A549 (cell line): ENCODE data around the gene RPS6KA3. TPM values are rescaled to one million over a fixed set of nuclear protein-coding genes. Genes with fewer than 3 reads are reported as not detected.
A peak's percentile ranks its signal among the peaks of the same experiment; 100 is the strongest.

Experiments used
- ATAC-seq, 2 experiments: fragments of 200-7000 bp in 1 of 2; fragments of >200 bp in 1 of 2; cut with Nextera tagmentation in 1 of 2; cut with Tn5 transposase in 1 of 2; 3 replicates each; pipeline versions ENCODE4 v1.8.0 to v1.9.1; 2018 to 2020; ENCODE audit warnings: mild to moderate bottlenecking in 1 of 2, moderate library complexity in 1 of 2
- CTCF ChIA-PET: fragments of 300-600 bp; sonication (Branson Sonifier 250); formaldehyde crosslinking; extraction: SDS; loops from one replicate; lab custom pipeline; 2021; ENCODE audit warnings: antibody characterized with exemption, inconsistent platforms; lab: Yijun Ruan, JAX
- POLR2A ChIA-PET: fragments of 350-600 bp; formaldehyde crosslinking; extraction: SDS; loops from one replicate; lab custom pipeline; 2021; ENCODE audit warnings: antibody characterized with exemption, inconsistent platforms; lab: Yijun Ruan, JAX
- DNase-seq, 2 experiments: peaks; one replicate each; pipeline versions ENCODE4 v3.0.0 to v3.0.0-alpha.2; 2011 to 2016; ENCODE audit warnings: low read depth in 1 of 2, low spot score in 1 of 2
- FAIRE-seq: peaks from 2 replicates; lab custom pipeline; 2011; peaks lifted over from hg19 to GRCh38; lab: Jason Lieb, UNC
- H3K27ac ChIP-seq, 2 experiments: fragments of >200 bp; sonication (Bioruptor Twin); formaldehyde crosslinking; 3 replicates each; pipeline ENCODE4 v1.5.1; 2016 to 2017
- H3K4me1 ChIP-seq: fragments of >200 bp; sonication (Bioruptor Twin); formaldehyde crosslinking; 3 replicates; pipeline ENCODE4 v1.6.1; 2016
- H3K4me2 ChIP-seq: fragments of >200 bp; sonication (Bioruptor Twin); formaldehyde crosslinking; 3 replicates; pipeline ENCODE4 v1.6.1; 2016
- H3K4me3 ChIP-seq: fragments of >200 bp; sonication (Bioruptor Twin); formaldehyde crosslinking; 3 replicates; pipeline ENCODE4 v1.5.1; 2016
- H3K9me3 ChIP-seq: fragments of >200 bp; sonication (Bioruptor Twin); formaldehyde crosslinking; 3 replicates; pipeline ENCODE4 v1.6.1; 2016
- CEBPB ChIP-seq, 2 experiments: fragments of >200 bp in 1 of 2; sonication (Bioruptor Twin) in 1 of 2; formaldehyde crosslinking in 1 of 2; IDR thresholded peaks; 2 replicates each; pipeline ENCODE4 v1.6.1; 2012 to 2016
- EHMT2 ChIP-seq: fragments of 200-600 bp; sonication (generic); IDR thresholded peaks from 2 replicates; pipeline ENCODE4 v1.6.1; 2016; ENCODE audit warnings: antibody characterized with exemption, low read depth, mild to moderate bottlenecking, moderate library complexity
- FOSL2 ChIP-seq, 2 experiments: fragments of 450-650 bp in 1 of 2; fragments of >200 bp in 1 of 2; sonication (Bioruptor Twin) in 1 of 2; formaldehyde crosslinking; IDR thresholded peaks; 2 replicates each; pipeline versions ENCODE4 v1.5.0 to v1.6.1; 2016 to 2020; ENCODE audit warnings: mild to moderate bottlenecking in 1 of 2, moderate library complexity in 1 of 2
- GATA3 ChIP-seq: IDR thresholded peaks from 2 replicates; pipeline ENCODE4 v1.6.1; 2012; ENCODE audit warnings: borderline replicate concordance
- HDAC2 ChIP-seq: fragments of 200-600 bp; sonication (generic); IDR thresholded peaks from 2 replicates; pipeline ENCODE4 v1.6.1; 2016
- HEYL ChIP-seq: fragments of 250-450 bp; sonication (Bioruptor Pico); IDR thresholded peaks from 2 replicates; pipeline ENCODE4 v1.8.0; 2021; ENCODE audit warnings: mild to moderate bottlenecking, moderate library complexity
- JUN ChIP-seq, 2 experiments: fragments of >200 bp; sonication (Bioruptor Twin); formaldehyde crosslinking; IDR thresholded peaks; 2 replicates in 1 of 2; 3 replicates in 1 of 2; pipeline ENCODE4 v1.6.1; 2016 to 2017
- KDM5A ChIP-seq: fragments of 200-600 bp; sonication (generic); IDR thresholded peaks from 2 replicates; pipeline ENCODE4 v1.6.1; 2016; ENCODE audit warnings: antibody characterized with exemption, mild to moderate bottlenecking
- MAFK ChIP-seq: fragments of 450-650 bp; IDR thresholded peaks from 2 replicates; pipeline ENCODE4 v1.6.1; 2014; ENCODE audit not compliant: partially characterized antibody
- NFE2L2 ChIP-seq: fragments of 150-350 bp; conservative IDR thresholded peaks from 2 replicates; pipeline ENCODE4 v1.6.1; 2014; ENCODE audit warnings: low read length
- PHF8 ChIP-seq: fragments of 200-600 bp; sonication (generic); IDR thresholded peaks from 2 replicates; pipeline ENCODE4 v1.6.1; 2016; ENCODE audit warnings: low read depth, mild to moderate bottlenecking, antibody characterized with exemption, moderate library complexity, borderline replicate concordance
- POLR2A ChIP-seq: IDR thresholded peaks from 2 replicates; pipeline ENCODE4 v1.6.1; 2012; ENCODE audit warnings: mild to moderate bottlenecking, low read length
- RAD21 ChIP-seq, 2 experiments: fragments of >200 bp in 1 of 2; sonication (Bioruptor Twin) in 1 of 2; formaldehyde crosslinking in 1 of 2; IDR thresholded peaks in 1 of 2; conservative IDR thresholded peaks in 1 of 2; 2 replicates in 1 of 2; 3 replicates in 1 of 2; pipeline ENCODE4 v1.6.1; 2012 to 2018; ENCODE audit warnings: inconsistent platforms in 1 of 2
- RARB ChIP-seq: fragments of 250-450 bp; sonication (Bioruptor Pico); IDR thresholded peaks from 2 replicates; pipeline ENCODE4 v1.8.0; 2021; ENCODE audit warnings: mild to moderate bottlenecking, moderate library complexity
- RCOR1 ChIP-seq: fragments of 150-350 bp; IDR thresholded peaks from 2 replicates; pipeline ENCODE4 v1.6.1; 2014; ENCODE audit warnings: antibody characterized with exemption, low read length, low read depth
- RFX5 ChIP-seq: fragments of 450-650 bp; IDR thresholded peaks from 2 replicates; pipeline ENCODE4 v1.7.1; 2014; ENCODE audit warnings: antibody characterized with exemption, mild to moderate bottlenecking, moderate library complexity
- RNF2 ChIP-seq: fragments of 200-600 bp; sonication (generic); IDR thresholded peaks from 2 replicates; pipeline ENCODE4 v1.6.1; 2016; ENCODE audit warnings: low read depth, mild to moderate bottlenecking, antibody characterized with exemption, moderate library complexity, borderline replicate concordance
- SREBF2 ChIP-seq: fragments of 450-650 bp; IDR thresholded peaks from 2 replicates; pipeline ENCODE4 v1.6.1; 2014; ENCODE audit warnings: mild to moderate bottlenecking, moderate library complexity
- TFCP2L1 ChIP-seq: fragments of 250-450 bp; sonication (Bioruptor Pico); IDR thresholded peaks from 2 replicates; pipeline ENCODE4 v1.5.0; 2021; ENCODE audit warnings: mild to moderate bottlenecking
- TP53 ChIP-seq: fragments of 250-450 bp; sonication (Bioruptor Pico); IDR thresholded peaks from 2 replicates; pipeline ENCODE4 v1.5.0; 2021; ENCODE audit warnings: mild to moderate bottlenecking, moderate library complexity
- ZC3H11A ChIP-seq: fragments of 450-650 bp; IDR thresholded peaks from 2 replicates; pipeline ENCODE4 v1.6.1; 2014; ENCODE audit warnings: antibody characterized with exemption, mild to moderate bottlenecking
- ZFP36 ChIP-seq: fragments of 450-650 bp; IDR thresholded peaks from 2 replicates; pipeline ENCODE4 v1.6.1; 2014; ENCODE audit warnings: borderline replicate concordance; ENCODE audit not compliant: partially characterized antibody
- ZSCAN20 ChIP-seq: fragments of 250-450 bp; sonication (Bioruptor Pico); IDR thresholded peaks from 2 replicates; pipeline ENCODE4 v1.8.0; 2022; ENCODE audit warnings: mild to moderate bottlenecking, moderate library complexity
- WGBS: methylation state at CpG from one replicate; pipeline ENCODE4 v1.1.6; 2017; ENCODE audit errors: missing lambda C conversion rate; 5-methylcytosine and 5-hydroxymethylcytosine counted together
- polyA plus RNA-seq, 4 experiments: library from polyadenylated mRNA; depleted of rRNA in 3 of 4; stranded (reverse); fragments of >200 nt; fragmentation: RNase III in 1 of 4; extraction: RNeasy Plus Mini Kit Qiagen cat#74134 plus additional on column Dnase treatment in 1 of 4; gene quantifications; 2 replicates in 3 of 4; 3 replicates in 1 of 4; pipeline ENCODE4 v1.2.3, GENCODE V29; 2011 to 2017
- TF ChIP-seq, protein P1 (sequence below): IDR thresholded peaks from 2 replicates; pipeline ENCODE4 v1.6.1; 2012
- TF ChIP-seq, protein P2 (sequence below): fragments of 150-350 bp; IDR thresholded peaks from 2 replicates; pipeline ENCODE4 v1.6.1; 2014; ENCODE audit warnings: low read depth, mild to moderate bottlenecking, low read length
- TF ChIP-seq, protein P3 (sequence below): fragments of 250-450 bp; sonication (Bioruptor Pico); IDR thresholded peaks from 2 replicates; pipeline ENCODE4 v1.5.0; 2021; ENCODE audit warnings: mild to moderate bottlenecking, moderate library complexity, borderline replicate concordance
- TF ChIP-seq, protein P4 (sequence below): fragments of 250-450 bp; sonication (Bioruptor Pico); IDR thresholded peaks from 2 replicates; pipeline ENCODE4 v1.5.0; 2020; ENCODE audit warnings: low read depth, mild to moderate bottlenecking, moderate library complexity

RPS6KA3 gene
- polyA plus RNA-seq, 2 of the 4 experiments (the other 2 are of a cell fraction): 41.1 to 117 TPM

DNA sequence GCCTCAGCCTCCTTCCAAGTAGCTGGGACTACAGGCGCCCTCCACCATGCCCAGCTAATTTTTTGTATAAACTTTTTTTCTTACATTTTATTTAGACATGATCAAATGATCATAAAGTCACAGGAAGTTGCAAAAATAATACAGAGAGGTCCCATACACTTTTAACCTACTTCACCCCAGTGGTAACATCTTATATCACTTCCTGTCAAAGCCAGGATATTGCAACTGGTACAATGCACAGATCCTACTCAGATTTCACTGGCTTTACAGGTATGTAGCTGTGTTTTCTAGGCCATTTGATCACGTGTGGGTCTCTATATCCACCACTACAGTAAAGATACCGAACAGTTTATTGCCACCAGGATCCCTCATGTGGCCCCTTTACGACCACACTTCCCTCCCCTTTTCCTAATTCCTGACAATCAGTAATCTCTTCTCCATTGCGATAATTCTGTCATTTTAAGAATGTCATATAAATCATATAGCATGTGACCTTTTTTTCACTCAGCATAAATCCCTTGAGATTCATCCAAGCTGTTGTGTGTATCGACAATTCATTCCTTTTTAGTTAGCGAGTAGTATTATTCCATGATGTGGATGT lies 18.0 kb downstream of the RPS6KA3 start:
- FAIRE-seq: no peak
- CTCF ChIA-PET: no interaction called here
- no peak for DNase-seq
- H3K4me1 ChIP-seq: peaks cover 20% of the 10 kb centered on the region
- H3K4me2 ChIP-seq: no peak overlapping the region
- no peak overlapping the region for H3K27ac ChIP-seq
- POLR2A ChIA-PET: no interaction called here
- no peak overlapping the region for H3K4me3 ChIP-seq
- 94% methylated on average over 7 of the region's 7 CpGs for WGBS
- H3K9me3 ChIP-seq: 0 out of 3 replicates have a peak, but pooled peaks cover 2% of the 10 kb centered on the region
- TF ChIP-seq, protein P1, sequence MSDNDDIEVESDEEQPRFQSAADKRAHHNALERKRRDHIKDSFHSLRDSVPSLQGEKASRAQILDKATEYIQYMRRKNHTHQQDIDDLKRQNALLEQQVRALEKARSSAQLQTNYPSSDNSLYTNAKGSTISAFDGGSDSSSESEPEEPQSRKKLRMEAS: no peak
- no peak for TF ChIP-seq RFX5
- no peak for TF ChIP-seq HEYL (CRISPR knock-in tag)
- no peak for TF ChIP-seq HDAC2
- no peak for TF ChIP-seq RNF2
- no peak for TF ChIP-seq CEBPB (IDR thresholded peaks at IDR 0.05)
- no peak for TF ChIP-seq PHF8
- TF ChIP-seq ZFP36: no peak
- no peak for ATAC-seq

DNA sequence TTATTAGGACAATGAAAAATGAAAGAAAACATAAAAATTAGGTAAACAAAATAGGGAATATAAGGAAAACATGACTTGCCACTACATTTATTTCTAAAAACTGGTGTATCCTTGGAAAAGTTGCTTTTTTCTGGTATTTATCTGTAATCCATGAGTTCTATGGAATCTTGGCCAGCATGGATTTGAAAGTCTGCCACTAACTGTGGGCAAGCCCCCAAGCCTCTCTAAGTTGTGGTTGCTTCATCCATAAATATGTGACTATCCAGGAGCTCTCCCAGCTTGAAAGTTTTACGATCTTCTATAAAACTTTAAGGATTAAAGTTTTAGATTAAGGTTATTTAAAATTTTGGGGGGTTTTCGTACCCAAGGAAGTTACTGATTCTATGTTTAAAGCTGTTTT lies 21.8 kb downstream of the RPS6KA3 start:
- no peak for TF ChIP-seq FOSL2 (IDR thresholded peaks at IDR 0.05)
- TF ChIP-seq FOSL2 (CRISPR knock-in tag; IDR thresholded peaks at IDR 0.05): no peak
- no peak for FAIRE-seq
- Histone ChIP-seq H3K9me3 (peaks cover 8% of the 10 kb centered on the region; the same call in 2 of the 3 replicates), H3K4me2 (peak overlapping the region; percentile 16; the same call in 1 of the 3 replicates), H3K4me3 (no peak overlapping the region), H3K27ac (no peak overlapping the region), H3K4me1 (peaks cover 14% of the 10 kb centered on the region; the same call in 2 of the 3 replicates)
- CTCF ChIA-PET: interaction anchor here (0.8 kb wide), 1 partner anchor 25 kb away, joined by 3 read pairs; no protein-coding TSS in a partner anchor
- no peak for DNase-seq
- POLR2A ChIA-PET: no interaction called here
- ATAC-seq: no peak
- whole genome bisulfite sequencing: 91% methylated on average over 2 of the region's 2 CpGs

DNA sequence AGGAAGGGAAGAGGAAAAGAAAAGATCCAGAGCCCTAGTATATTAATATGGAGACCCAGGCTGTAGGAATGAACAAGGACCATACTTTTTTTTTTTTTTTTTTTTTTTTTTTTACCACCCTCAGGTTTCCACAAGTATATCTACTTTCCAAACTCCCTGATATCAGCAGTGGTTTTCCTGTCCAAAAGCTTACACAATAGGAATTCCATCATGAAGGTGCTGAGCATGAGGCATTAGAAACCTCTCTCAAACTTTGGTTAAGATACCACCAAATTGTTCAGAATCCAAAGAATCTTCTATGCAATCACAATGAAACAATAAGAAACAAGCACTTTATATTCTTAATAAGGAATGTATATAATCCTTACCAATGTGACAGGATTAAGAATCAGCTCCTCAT lies 26.5 kb downstream of the RPS6KA3 start:
- no peak for ATAC-seq
- CTCF ChIA-PET: no interaction called here
- no peak overlapping the region for H3K27ac ChIP-seq
- no peak overlapping the region for H3K4me2 ChIP-seq
- no peak overlapping the region for H3K4me3 ChIP-seq
- TF ChIP-seq GATA3 (no peak), RCOR1 (no peak), RARB (no peak), CEBPB (IDR thresholded peaks at IDR 0.05) (no peak), SREBF2 (no peak), KDM5A (no peak), JUN (IDR thresholded peaks at IDR 0.05) (no peak), EHMT2 (no peak), TP53 (CRISPR knock-in tag) (no peak), RFX5 (no peak), POLR2A (no peak), MAFK (no peak)
- TF ChIP-seq, all 56 proteins: peak for 0
- FAIRE-seq: no peak
- Histone ChIP-seq H3K9me3 (peaks cover 14% of the 10 kb centered on the region; the same call in 2 of the 3 replicates), H3K4me1 (peaks cover 15% of the 10 kb centered on the region; the same call in 2 of the 3 replicates)
- DNase-seq: no peak
- POLR2A ChIA-PET: no interaction called here

DNA sequence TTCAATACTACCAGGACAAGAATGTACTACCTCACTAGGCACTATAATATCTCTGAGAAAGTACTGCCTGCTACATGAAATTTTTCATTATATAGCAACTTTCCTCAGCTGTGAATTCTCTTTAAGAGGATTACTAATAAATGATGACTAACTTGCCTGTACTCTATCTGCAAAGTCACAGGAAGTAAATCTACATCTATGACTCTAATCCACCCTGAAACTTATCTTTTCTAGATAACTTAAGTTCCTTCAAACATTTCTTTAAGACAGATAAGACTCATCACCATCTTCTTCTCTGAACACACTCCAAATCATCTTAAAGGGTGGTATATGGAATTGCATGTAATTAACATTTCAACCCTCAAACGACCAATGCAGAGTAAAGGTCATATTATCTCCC lies 28.8 kb downstream of the RPS6KA3 start:
- WGBS: 37% methylated on average over 1 of the region's 1 CpG
- no peak overlapping the region for H3K27ac ChIP-seq
- H3K4me3 ChIP-seq: no peak overlapping the region
- peaks cover 15% of the 10 kb centered on the region; the same call in 2 of the 3 replicates for H3K9me3 ChIP-seq
- 0 out of 3 replicates have a peak, but pooled peaks cover 6% of the 10 kb centered on the region for H3K4me1 ChIP-seq
- ChIA-PET CTCF (interaction anchor here (1.5 kb wide), 1 partner anchor 15 kb away, joined by 4 read pairs; no protein-coding TSS in a partner anchor), POLR2A (no interaction called here)
- ATAC-seq: no peak
- FAIRE-seq: peak; percentile 43
- DNase-seq: no peak
- no peak for TF ChIP-seq ZSCAN20 (CRISPR knock-in tag)
- no peak for TF ChIP-seq RARB
- TF ChIP-seq NFE2L2: no peak
- no peak for TF ChIP-seq MAFK
- TF ChIP-seq, protein P2, sequence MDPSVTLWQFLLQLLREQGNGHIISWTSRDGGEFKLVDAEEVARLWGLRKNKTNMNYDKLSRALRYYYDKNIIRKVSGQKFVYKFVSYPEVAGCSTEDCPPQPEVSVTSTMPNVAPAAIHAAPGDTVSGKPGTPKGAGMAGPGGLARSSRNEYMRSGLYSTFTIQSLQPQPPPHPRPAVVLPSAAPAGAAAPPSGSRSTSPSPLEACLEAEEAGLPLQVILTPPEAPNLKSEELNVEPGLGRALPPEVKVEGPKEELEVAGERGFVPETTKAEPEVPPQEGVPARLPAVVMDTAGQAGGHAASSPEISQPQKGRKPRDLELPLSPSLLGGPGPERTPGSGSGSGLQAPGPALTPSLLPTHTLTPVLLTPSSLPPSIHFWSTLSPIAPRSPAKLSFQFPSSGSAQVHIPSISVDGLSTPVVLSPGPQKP: no peak
- TF ChIP-seq, protein P3, sequence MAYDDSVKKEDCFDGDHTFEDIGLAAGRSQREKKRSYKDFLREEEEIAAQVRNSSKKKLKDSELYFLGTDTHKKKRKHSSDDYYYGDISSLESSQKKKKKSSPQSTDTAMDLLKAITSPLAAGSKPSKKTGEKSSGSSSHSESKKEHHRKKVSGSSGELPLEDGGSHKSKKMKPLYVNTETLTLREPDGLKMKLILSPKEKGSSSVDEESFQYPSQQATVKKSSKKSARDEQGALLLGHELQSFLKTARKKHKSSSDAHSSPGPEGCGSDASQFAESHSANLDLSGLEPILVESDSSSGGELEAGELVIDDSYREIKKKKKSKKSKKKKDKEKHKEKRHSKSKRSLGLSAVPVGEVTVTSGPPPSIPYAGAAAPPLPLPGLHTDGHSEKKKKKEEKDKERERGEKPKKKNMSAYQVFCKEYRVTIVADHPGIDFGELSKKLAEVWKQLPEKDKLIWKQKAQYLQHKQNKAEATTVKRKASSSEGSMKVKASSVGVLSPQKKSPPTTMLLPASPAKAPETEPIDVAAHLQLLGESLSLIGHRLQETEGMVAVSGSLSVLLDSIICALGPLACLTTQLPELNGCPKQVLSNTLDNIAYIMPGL: no peak
- no peak for TF ChIP-seq ZC3H11A
- TF ChIP-seq TFCP2L1: no peak
- TF ChIP-seq POLR2A: no peak
- no peak for TF ChIP-seq RCOR1
- TF ChIP-seq RNF2: no peak
- no peak for TF ChIP-seq CEBPB (IDR thresholded peaks at IDR 0.05)
- no peak for TF ChIP-seq RAD21 (conservative IDR thresholded peaks at IDR 0.05 in 1 of 2, IDR thresholded peaks at IDR 0.05 in 1 of 2)
- TF ChIP-seq, protein P4, sequence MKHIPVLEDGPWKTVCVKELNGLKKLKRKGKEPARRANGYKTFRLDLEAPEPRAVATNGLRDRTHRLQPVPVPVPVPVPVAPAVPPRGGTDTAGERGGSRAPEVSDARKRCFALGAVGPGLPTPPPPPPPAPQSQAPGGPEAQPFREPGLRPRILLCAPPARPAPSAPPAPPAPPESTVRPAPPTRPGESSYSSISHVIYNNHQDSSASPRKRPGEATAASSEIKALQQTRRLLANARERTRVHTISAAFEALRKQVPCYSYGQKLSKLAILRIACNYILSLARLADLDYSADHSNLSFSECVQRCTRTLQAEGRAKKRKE (CRISPR knock-in tag): no peak
- H3K4me2 ChIP-seq: no peak overlapping the region
